Head of caudate nucleus (tissue), 42 donors: ENCODE measurements around the gene PAQR7.

Experiments used
- DNase-seq, 42 donors: peaks; one replicate each; pipeline versions ENCODE4 v3.0.0 to v3.0.0-alpha.2; 2020 to 2021; ENCODE audit warnings: mixed read lengths in 7 of 42
- intact Hi-C: fragments of 100-400 bp; cut with DNase I; formaldehyde crosslinking; loops from one replicate; pipeline ENCODE4 v1.15.0; 2022

PAQR7 gene

GRCh38 chr1:25828491-25828890, 47.0 kb downstream of the PAQR7 start:
- intact Hi-C loops: no loop called here
- no peak for DNase-seq

DNA sequence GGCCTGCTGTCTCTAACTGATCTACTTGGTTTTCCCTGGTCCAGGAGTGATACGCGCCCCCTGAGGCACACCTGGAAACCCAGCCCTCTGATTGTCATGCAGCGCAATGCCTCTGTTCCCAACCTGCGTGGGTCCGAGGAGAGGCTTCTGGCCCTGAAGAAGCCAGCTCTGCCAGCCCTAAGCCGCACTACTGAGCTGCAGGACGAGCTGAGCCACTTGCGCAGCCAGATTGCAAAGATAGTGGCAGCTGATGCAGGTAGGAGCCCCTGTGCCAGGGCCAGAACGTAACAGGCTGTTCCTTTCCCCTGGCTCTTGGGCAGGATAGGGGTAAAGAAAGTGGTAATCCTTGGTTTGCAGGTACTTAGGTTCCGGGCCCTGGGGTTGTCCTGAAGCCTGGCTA, 48.9 kb downstream of the PAQR7 start:
- no peak for DNase-seq
- intact Hi-C loops: no loop called here

DNA sequence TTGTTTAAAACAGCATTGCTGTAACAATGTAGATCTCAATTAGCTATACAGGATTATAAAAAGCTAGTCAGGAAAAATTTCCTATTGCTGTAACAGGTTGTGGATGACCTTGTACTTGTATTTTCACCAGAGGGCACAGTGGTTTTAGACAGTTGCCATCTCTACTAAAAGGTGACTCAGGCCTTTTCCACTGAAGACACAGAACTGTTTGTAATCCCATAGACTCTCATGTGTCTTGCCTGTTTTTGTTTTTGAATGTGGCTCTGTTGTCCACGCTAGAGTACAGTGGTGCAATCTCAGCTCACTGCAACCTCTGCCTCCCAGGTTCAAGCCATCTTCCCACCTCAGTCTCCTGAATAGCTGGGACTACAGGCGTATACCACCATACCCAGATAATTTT, 49.9 kb downstream of the PAQR7 start:
- intact Hi-C loops: no loop called here
- DNase-seq: no peak

GRCh38 chr1:25821630-25822091, 53.8 kb downstream of the PAQR7 start:
- intact Hi-C loops: loop anchor here (5.0 kb wide), 1 partner anchor 176 kb away; the partner anchor contains the start of gene PAFAH2
- no peak for DNase-seq

DNA sequence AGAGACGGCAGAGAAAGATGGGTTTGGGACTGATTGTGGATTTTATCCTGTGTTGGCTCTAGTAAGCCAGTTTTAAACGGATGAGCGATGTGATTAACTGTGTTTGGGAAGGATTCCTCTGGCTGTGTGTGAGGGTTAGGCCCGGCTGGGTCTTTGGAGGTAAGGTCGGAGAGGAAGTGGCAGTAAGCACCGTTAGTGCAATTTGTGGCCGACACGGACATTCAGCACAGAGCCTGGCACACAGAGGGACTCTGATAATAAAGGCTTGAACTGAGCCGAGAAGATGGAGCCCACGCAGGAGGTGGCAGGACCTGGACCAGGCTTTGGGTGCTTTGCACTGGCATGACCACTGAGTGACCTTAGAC, 54.4 kb downstream of the PAQR7 start:
- DNase-seq: no peak
- intact Hi-C loops: loop anchor here (5.0 kb wide), 1 partner anchor 176 kb away; the partner anchor contains the start of gene PAFAH2

DNA sequence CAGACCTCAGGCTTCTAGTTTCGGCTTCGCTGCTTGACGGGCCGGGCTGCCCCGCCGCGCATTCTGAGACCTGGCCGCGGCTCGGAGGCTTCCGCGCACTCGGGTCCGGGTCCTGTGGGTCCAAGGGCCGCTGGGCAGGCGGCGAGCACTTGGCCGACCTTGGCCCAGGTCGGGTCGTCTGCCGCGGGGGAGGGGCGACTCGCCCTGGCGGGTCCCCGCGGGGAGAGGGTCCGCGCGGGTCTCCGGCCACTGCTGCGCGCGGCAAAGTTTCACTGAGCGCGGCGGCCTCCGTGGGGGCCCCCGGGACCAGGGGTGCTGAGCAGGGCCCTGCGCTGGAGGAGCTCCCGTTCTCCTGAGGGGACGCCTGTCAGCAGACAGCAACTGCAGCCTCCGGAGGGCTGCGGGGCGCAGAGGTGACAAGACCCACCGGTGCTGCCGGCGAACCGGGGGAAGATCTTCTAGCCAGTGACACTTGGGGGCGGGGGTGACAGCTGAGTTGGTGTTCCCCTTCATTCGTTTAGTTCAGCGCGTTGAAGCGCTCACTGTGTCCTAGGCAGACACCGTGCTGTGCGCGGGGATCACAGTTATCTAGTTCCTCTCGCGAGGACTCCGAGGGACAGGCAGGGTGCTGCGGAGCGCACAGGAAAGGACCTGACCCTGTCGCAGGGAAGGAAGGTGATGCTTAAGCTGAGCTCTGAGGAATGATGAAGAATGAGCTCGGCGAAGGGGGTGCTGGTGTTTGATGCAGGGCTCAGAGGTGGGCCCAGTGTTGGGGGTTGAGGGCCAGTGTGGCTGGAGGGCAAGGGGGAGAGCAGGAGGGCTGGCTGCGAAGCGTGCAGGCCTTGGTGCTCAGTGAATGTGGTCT, 55.0 kb downstream of the PAQR7 start:
- DNase-seq: peak in 33 of 42 donors; percentile 20 to 75 (median 55)
- intact Hi-C loops: loop anchor here (5.0 kb wide), 1 partner anchor 177 kb away; the partner anchor contains the start of gene PAFAH2

- peak; percentile 68 to 96 (median 91) for DNase-seq
- intact Hi-C loops: loop anchor here (5.0 to 10.0 kb wide), 3 partner anchors 178 to 575 kb away; partner anchors contain the start of genes PAFAH2 and RSRP1
Measured at GRCh38 chr1:25819491-25820246, 55.8 kb downstream of the PAQR7 start, which contains the start of gene MTFR1L. TSS of gene MTFR1L (plus strand) at chr1:25819954. CDS start at chr1:25823105, 3,151 bp downstream.

- intact Hi-C loops: loop anchor here (10.0 kb wide), 2 partner anchors 294 to 574 kb away; partner anchors contain the start of gene RSRP1
Measured at GRCh38 chr1:25818569-25818968, 56.9 kb downstream of the PAQR7 start.

DNA sequence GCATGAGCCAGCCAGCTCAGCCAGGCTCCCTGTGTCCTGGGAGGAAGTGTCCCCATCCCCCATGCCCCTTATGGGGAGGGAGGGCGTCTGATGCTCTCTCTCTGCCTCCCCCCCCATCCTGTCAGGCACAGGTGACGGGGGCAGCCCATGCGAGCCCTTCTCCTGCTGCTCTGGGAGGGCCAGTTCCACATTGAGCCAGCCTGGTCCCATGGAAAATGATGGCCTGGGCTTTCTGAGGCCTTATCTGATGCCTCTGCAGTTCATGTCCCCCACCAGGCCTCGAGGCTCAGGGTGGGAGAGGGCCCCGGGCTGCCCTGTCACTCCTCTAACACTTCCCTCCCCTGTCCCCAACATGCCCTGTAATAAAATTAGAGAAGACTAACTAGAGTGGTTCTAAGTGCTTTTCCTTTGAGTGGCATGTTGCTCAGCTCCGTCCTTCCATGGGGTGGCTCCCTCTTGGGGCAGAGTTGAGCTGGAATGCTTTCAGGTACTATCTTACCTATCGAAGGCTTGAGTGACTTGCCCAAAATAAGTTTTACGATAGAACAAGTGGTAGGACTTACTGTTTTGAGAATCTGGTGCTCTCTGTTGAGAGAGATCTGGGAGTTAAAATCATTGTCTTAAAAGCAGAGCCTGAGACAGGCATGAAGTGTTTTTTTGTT, 57.5 kb downstream of the PAQR7 start:
- intact Hi-C loops: loop anchor here (10.0 kb wide), 2 partner anchors 293 to 573 kb away; partner anchors contain the start of gene RSRP1
- no peak for DNase-seq

More at GRCh38 chr1:25818569-25818968, 56.9 kb downstream of the PAQR7 start:
- no peak for DNase-seq

DNA sequence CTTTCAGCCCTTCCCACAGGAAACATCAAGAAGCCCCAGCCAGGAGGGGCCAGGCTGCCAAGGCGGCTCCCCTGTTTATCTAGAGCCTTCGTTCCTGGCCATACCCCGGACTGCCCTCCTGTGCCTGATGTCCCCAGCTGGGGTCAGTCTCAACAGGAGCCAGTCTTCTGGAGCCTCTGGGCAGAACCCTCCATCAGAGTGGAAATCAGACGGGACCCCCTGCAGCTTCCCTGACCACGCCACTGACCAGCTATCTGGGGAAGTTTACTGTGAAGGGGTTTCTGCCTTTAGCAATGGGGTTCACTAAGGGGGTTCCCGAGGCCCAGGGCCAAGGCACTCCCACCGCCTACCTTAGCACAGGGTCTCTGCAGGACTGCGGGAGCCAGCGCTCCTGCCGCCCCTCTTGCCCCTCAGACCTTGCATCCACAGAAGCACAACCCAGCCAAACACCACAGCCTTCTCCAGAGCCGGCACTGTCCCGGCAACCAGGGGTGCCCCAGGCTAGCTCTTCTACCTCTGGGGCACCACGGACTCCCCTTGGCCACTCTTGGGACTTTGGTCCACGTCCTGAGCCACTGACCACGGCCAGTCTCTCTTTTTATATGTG, 59.3 kb downstream of the PAQR7 start:
- DNase-seq: no peak
- intact Hi-C loops: loop anchor here (10.0 kb wide), 2 partner anchors 291 to 571 kb away; partner anchors contain the start of gene RSRP1

DNA sequence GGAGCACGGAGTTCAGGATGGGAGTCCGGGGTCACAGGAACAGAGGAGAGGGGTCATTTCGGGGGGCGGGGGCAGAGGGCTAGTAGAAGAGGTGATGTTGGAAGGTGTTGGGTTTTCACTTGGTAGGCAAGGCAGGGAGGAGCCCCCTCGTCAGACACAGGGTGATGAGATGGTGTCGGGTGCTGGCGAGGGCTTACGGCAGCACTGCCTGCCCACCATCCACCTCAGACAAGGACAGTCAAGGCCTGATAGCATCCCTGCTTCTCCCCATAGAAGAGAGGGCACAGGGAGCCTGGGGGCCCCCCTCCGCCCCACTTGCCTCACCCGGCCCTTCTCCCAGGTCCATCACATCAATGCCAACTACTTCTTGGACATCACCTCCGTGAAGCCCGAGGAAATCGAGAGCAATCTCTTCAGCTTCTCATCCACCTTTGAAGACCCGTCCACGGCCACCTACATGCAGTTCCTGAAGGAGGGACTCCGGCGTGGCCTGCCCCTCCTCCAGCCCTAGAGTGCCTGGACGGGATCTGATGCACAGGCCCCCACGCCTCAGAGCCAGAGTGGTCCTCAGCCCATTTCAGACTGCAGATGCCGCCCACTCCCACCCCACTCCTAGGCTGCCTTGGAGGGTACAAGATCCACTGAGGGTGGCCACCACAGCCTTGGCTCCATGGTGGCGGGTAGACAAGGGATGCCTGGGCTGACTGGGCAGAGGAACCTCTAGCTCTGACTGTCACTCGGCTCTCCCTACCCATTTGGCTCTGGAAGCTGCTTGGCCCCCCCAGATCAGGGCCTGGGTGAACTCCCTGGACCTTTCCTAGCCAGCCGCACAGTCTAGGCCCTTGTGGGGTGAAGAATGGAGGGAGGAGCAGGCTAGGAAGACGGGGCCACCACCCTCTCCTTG, 60.0 kb downstream of the PAQR7 start:
- intact Hi-C loops: loop anchor here (10.0 kb wide), 2 partner anchors 291 to 571 kb away; partner anchors contain the start of gene RSRP1
- no peak for DNase-seq

DNA sequence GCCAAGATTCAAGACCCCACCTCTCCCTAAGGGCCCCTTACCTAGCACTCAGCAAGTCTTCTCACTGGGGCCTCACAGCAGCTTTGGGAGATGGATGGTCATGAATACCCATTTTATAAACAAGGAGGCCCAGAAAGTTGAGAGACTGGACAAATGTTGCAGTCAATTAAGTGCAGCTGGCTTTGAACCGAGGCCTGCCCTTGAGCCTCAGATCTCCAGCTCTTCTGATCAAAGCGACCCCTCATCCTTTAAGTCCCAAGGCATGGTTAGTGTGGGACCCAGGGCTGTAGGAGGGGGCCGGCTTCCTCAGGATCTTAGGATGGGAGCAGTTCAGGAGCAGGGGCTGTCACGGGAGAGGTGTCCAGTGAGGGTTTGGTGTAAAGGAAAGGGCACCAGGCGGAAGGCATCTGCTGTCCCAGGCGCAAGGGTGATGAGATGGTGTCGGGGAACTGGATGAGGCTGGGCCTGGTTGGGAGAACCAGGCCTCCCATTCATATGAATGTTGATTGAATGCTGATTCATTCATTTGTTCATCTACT, 60.9 kb downstream of the PAQR7 start:
- DNase-seq: peak in 1 of 42 donors; percentile 2
- intact Hi-C loops: loop anchor here (10.0 kb wide), 2 partner anchors 290 to 570 kb away; partner anchors contain the start of gene RSRP1

DNA sequence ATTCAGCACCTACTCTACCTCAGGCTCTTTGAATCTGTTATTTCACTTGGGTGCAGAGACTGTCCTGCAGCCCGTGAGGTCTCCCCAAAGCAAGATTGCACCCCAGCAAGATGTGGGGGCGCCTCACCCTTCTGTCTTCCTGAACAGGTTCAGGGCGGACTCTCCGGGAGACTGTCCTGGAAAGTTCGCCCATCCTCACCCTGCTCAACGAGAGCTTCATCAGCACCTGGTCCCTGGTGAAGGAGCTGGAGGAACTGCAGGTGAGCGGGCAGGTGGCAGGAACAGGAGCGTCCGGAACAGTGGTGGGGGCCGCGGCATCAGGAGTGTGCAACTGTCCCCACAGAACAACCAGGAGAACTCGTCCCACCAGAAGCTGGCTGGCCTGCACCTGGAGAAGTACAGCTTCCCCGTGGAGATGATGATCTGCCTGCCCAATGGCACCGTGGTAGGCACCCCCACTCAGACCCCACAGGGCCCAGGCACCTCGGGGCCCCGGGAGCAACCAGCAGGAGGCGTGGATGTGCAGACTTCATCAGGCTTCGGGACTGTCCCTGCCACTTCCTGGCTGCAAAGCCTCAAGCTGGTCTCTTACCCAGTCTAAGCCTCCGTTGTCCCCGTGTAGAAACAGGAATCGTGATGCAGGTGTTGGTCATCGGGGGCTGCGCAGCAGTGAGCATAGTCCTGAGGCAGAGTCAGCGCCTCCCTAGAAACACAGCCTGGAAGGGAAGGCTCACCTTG, 61.6 kb downstream of the PAQR7 start:
- intact Hi-C loops: loop anchor here (10.0 kb wide), 2 partner anchors 289 to 569 kb away; partner anchors contain the start of gene RSRP1
- DNase-seq: no peak

GRCh38 chr1:25813071-25813733, 62.3 kb downstream of the PAQR7 start:
- DNase-seq: no peak

More at GRCh38 chr1:25813071-25813733, 62.3 kb downstream of the PAQR7 start:
- intact Hi-C loops: loop anchor here (10.0 kb wide), 2 partner anchors 288 to 568 kb away; partner anchors contain the start of gene RSRP1
